Astrocyte of the spinal cord (primary cell): ENCODE measurements around the gene LBP.

Experiments
- DNase-seq: peaks from one replicate; pipeline ENCODE4 v3.0.0; 2011; ENCODE audit warnings: low read depth, low spot score
- H3K4me3 ChIP-seq: 2 replicates; pipeline ENCODE4 v1.5.1; 2011; ENCODE audit warnings: low read depth, mild to moderate bottlenecking, low read length, moderate library complexity
- CTCF ChIP-seq: IDR thresholded peaks from 2 replicates; pipeline ENCODE4 v1.5.1; 2012; ENCODE audit warnings: low read depth, mild to moderate bottlenecking, low read length, inconsistent platforms
- in situ Hi-C: cut with HindIII; loops from 2 replicates; pipeline ENCODE4 v1.10.0; 2017; ENCODE audit warnings: low sequenced_read_pairs

The LBP gene

GRCh38 chr20:38353316-38353715 is 7.0 kb downstream of the LBP start:
- in situ Hi-C loops: no loop called here
- no peak overlapping the region for H3K4me3 ChIP-seq
- DNase-seq: no peak
- no peak for TF ChIP-seq CTCF

DNA sequence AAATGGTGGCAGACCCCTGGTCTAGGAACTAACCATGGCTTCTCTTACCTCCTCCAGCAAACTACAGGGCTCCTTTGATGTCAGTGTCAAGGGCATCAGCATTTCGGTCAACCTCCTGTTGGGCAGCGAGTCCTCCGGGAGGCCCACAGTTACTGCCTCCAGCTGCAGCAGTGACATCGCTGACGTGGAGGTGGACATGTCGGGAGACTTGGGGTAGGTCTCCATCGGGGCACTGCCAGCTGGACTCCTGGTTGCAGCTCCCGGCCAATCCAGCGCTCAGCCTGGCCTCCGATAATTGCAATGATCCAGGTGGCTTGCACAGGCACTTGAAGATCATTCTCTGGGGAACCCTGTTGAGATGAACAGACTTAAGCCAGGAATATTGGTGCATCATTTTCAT is 7.9 kb downstream of the LBP start:
- H3K4me3 ChIP-seq: no peak overlapping the region
- no peak for TF ChIP-seq CTCF
- in situ Hi-C loops: no loop called here
- no peak for DNase-seq

DNA sequence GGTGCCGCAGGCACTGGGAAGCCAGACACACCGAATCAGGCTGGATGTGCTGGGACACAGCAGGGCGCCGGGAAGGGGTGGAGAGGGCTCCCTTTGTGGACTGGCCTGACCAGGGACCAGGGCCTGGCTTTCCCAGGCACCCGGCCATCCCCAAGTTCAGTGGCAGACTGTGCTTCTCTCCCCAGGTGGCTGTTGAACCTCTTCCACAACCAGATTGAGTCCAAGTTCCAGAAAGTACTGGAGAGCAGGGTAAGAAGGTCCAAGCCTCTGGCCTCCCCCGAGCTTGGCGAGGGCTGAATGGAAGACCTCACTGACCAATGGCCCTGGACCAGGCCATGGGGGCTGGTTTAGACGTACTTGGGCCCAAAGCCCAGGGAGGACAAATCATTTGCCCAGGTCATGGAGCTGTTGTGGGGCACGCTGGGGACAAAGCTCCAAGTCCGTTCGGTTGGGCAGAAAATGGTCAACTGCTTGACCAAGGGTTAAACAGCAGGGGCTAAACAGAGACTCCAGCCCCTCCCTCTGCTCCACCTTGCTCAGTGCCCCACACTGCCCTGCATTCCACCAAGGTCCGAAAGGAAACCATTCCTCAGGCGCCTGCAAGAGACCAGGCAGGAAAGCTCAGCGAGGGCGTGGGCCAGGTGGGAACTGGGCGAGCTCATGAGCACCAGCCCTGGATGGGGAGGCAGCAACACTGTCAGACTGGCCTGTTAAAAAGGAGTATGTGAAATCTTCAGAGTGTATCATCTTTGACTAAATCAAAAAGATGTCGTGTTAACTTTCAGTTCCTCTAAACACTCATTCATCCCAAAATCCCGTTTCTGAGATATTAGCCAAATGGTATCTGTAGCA is 9.1 kb downstream of the LBP start:
- no peak for DNase-seq
- no peak for TF ChIP-seq CTCF
- no peak overlapping the region for H3K4me3 ChIP-seq
- in situ Hi-C loops: no loop called here

DNA sequence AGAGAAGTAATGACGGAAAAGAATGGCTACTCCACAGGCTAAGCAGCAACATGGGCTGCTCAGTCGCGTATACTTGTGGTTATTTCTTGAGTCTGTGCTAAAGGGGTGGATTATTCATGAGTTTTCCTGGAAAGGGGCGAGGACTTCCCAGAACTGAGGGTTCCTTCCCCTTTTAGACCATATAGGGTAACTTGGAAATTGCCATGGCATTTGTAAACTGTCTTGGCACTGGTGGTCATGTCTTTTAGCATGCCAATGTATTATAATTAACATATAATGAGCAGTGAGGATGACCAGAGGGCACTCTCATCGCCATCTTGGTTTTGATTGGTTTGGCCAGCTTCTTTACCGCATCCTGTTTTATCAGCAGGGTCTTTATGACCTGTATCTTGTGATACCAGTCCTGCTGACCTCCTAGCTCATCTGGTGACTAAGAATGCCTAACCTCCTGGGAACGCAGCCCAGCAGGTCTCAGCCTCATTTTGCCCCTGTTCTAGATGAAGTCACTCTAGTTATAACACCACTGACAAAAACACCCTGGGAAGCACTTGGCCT is 11.4 kb downstream of the LBP start:
- no peak for TF ChIP-seq CTCF
- DNase-seq: peak; percentile 15
- in situ Hi-C loops: no loop called here
- H3K4me3 ChIP-seq: no peak overlapping the region

GRCh38 chr20:38358556-38358955 is 12.3 kb downstream of the LBP start:
- in situ Hi-C loops: no loop called here
- TF ChIP-seq CTCF: no peak

DNA sequence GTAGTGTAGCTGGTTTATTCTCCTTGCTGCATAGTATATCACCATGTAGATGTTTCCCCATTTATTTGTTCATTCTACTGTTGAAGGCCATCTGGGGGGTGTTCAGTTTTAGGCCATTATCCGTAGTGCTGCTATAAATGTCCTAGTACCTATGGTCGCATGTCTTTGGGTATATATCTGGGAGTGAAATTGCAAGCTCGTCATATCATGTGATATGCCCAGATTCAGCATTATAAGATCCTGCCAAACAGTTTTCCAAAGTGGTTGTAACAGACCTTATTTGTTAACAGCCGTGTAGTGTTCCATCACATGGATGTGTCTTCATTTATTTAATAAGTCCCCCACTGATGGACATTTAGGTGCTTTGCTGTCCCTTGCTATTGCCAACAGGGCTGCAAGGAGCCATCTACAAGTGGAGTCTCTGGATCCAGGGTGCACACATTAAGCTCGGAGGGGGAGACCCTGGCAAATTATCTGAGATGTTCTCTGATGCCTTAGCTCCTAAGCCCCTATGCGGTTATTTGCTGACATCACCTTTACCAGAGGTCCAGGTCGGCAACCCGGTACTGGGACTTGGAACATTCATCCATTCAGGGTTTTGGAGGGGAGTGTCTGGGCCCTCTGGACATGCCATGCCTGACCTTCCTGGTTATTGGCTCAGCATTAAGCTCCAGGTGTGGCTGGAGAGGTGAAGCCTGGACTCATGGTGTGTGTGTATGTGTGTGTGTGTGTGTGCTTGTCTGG is 16.9 kb downstream of the LBP start:
- in situ Hi-C loops: no loop called here
- TF ChIP-seq CTCF: no peak

More at GRCh38 chr20:38358556-38358955, 12.3 kb downstream of the LBP start:
- H3K4me3 ChIP-seq: no peak overlapping the region
- no peak for DNase-seq

More for the DNA sequence above, 16.9 kb downstream of the LBP start:
- no peak for DNase-seq
- no peak overlapping the region for H3K4me3 ChIP-seq
